Endothelial cell (in vitro differentiated cells): ENCODE data around the gene RBMXL2. TPM values are rescaled to one million over a fixed set of nuclear protein-coding genes. Genes with fewer than 3 reads are reported as not detected.

ENCODE experiments used
- DNase-seq: peaks from one replicate; pipeline ENCODE4 v3.0.0; 2021; ENCODE audit warnings: low spot score
- H3K27ac Mint-ChIP-seq: one replicate; pipeline ENCODE4 v1.8.0; 2021; ENCODE audit warnings: mixed read lengths, inconsistent platforms; ENCODE audit not compliant: unreplicated experiment
- H3K27me3 Mint-ChIP-seq: one replicate; pipeline ENCODE4 v1.8.0; 2021; ENCODE audit warnings: mild to moderate bottlenecking, moderate library complexity, mixed read lengths, inconsistent platforms; ENCODE audit not compliant: unreplicated experiment
- H3K36me3 Mint-ChIP-seq: one replicate; pipeline ENCODE4 v1.8.0; 2021; ENCODE audit warnings: mild to moderate bottlenecking, low read depth, mixed read lengths, inconsistent platforms; ENCODE audit not compliant: unreplicated experiment
- H3K4me1 Mint-ChIP-seq: one replicate; pipeline ENCODE4 v1.8.0; 2021; ENCODE audit warnings: mild to moderate bottlenecking, mixed read lengths, inconsistent platforms; ENCODE audit not compliant: unreplicated experiment
- H3K4me3 Mint-ChIP-seq: one replicate; pipeline ENCODE4 v1.8.0; 2021; ENCODE audit warnings: mild to moderate bottlenecking, mixed read lengths, inconsistent platforms; ENCODE audit not compliant: unreplicated experiment
- H3K9me3 Mint-ChIP-seq: one replicate; pipeline ENCODE4 v1.8.0; 2021; ENCODE audit warnings: mixed read lengths, inconsistent platforms; ENCODE audit not compliant: unreplicated experiment
- total RNA-seq: library from RNA; stranded (reverse); fragmentation: NEBNext Ultra II Directional; extraction: Animal tissue kit (Norgen Biotek cat#: 25700); gene quantifications from one replicate; pipeline ENCODE4 v1.2.1, GENCODE V29; 2021; ENCODE audit not compliant: unreplicated experiment
- TF ChIP-seq, protein P1 (sequence below): fragments of 200-600 bp; sonication (generic); IDR thresholded peaks from one replicate; pipeline ENCODE4 v1.5.0; 2021; ENCODE audit warnings: antibody characterized with exemption; ENCODE audit not compliant: unreplicated experiment

The RBMXL2 gene
- total RNA-seq, 1 donor from 2014 or later, result not detected

GRCh38 chr11:7057641-7058040 lies 31.2 kb upstream of the RBMXL2 start:
- no peaks in the 10 kb centered on the region for H3K27me3 Mint-ChIP-seq
- TF ChIP-seq, protein P1, sequence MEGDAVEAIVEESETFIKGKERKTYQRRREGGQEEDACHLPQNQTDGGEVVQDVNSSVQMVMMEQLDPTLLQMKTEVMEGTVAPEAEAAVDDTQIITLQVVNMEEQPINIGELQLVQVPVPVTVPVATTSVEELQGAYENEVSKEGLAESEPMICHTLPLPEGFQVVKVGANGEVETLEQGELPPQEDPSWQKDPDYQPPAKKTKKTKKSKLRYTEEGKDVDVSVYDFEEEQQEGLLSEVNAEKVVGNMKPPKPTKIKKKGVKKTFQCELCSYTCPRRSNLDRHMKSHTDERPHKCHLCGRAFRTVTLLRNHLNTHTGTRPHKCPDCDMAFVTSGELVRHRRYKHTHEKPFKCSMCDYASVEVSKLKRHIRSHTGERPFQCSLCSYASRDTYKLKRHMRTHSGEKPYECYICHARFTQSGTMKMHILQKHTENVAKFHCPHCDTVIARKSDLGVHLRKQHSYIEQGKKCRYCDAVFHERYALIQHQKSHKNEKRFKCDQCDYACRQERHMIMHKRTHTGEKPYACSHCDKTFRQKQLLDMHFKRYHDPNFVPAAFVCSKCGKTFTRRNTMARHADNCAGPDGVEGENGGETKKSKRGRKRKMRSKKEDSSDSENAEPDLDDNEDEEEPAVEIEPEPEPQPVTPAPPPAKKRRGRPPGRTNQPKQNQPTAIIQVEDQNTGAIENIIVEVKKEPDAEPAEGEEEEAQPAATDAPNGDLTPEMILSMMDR, result no peak
- no peak overlapping the region for H3K27ac Mint-ChIP-seq
- no peak overlapping the region for H3K4me3 Mint-ChIP-seq
- H3K9me3 Mint-ChIP-seq, result no peaks in the 10 kb centered on the region
- H3K36me3 Mint-ChIP-seq, result no peaks in the 10 kb centered on the region
- H3K4me1 Mint-ChIP-seq, result peaks cover 7% of the 10 kb centered on the region
- DNase-seq, result no peak

GRCh38 chr11:7060868-7061267 lies 27.9 kb upstream of the RBMXL2 start:
- H3K36me3 Mint-ChIP-seq, result no peaks in the 10 kb centered on the region
- TF ChIP-seq, protein P1, result no peak
- no peak overlapping the region for H3K4me3 Mint-ChIP-seq
- no peak overlapping the region for H3K27ac Mint-ChIP-seq
- no peaks in the 10 kb centered on the region for H3K9me3 Mint-ChIP-seq
- peaks cover 7% of the 10 kb centered on the region for H3K4me1 Mint-ChIP-seq
- H3K27me3 Mint-ChIP-seq, result no peaks in the 10 kb centered on the region
- no peak for DNase-seq

DNA sequence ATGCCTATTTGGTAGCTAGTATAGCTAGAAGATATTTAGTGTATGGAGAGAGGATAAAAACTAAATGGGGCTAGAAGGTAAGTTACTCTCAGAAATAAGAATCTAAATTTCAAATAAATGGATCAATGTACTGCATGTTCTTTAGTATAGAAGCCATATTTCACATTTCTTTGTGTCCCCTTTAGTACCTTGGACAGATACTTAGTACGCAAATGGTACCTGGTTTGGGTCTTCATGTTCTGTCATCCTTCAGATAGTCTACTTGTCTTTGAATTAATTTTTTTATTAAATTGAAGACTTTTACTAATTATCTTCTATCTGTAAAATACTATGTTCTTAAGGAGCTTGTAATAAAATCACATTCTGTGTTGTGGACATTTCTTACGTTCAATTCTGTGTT lies 26.3 kb upstream of the RBMXL2 start:
- Mint-ChIP-seq H3K27ac (no peak overlapping the region), H3K9me3 (no peaks in the 10 kb centered on the region), H3K36me3 (no peaks in the 10 kb centered on the region), H3K4me3 (no peak overlapping the region), H3K4me1 (peaks cover 7% of the 10 kb centered on the region), H3K27me3 (no peaks in the 10 kb centered on the region)
- DNase-seq, result no peak
- TF ChIP-seq, protein P1, result no peak

DNA sequence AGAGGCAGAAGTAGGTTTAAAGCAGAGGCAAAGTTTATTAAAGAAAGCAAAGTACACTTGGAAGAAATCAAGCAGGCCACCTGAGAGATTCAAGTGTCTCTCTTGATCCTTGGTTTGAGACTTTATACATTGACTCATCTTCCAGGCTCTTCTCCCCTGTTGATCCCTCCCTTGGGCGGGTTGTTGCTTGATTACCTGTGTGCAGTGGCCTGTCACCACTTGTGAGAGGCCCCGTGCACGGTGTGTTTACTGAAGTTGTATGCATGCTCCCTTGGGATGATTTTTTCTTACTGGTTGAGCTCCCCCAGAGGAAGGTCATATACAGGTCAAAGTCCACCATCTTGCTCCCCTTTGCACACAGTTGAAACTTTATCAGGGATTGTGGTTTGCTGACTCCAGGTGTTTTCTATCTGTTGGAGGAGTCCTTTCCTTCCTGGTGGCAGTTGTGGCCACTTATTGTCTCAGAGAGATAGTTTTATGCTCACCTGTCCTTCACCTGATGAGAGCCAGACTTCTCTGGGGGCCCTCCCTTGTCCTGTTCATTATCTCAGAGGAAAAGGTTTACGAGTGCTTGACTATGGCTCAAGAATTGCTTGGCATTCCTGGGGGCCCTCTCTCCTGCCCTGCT lies 16.3 kb upstream of the RBMXL2 start:
- no peaks in the 10 kb centered on the region for H3K9me3 Mint-ChIP-seq
- TF ChIP-seq, protein P1, result no peak
- H3K27me3 Mint-ChIP-seq, result peaks cover 1% of the 10 kb centered on the region
- no peak for DNase-seq
- H3K36me3 Mint-ChIP-seq, result peaks cover 3% of the 10 kb centered on the region
- H3K4me1 Mint-ChIP-seq, result no peaks in the 10 kb centered on the region
- no peak overlapping the region for H3K4me3 Mint-ChIP-seq
- no peak overlapping the region for H3K27ac Mint-ChIP-seq

GRCh38 chr11:7077101-7077500 lies 11.7 kb upstream of the RBMXL2 start:
- Mint-ChIP-seq H3K4me3 (no peak overlapping the region), H3K9me3 (peaks cover 11% of the 10 kb centered on the region), H3K36me3 (peaks cover 13% of the 10 kb centered on the region), H3K27me3 (peaks cover 1% of the 10 kb centered on the region), H3K27ac (no peak overlapping the region), H3K4me1 (no peaks in the 10 kb centered on the region)
- TF ChIP-seq, protein P1, result no peak
- DNase-seq, result peak; percentile 23
